Aorta (tissue), 5 donors: ENCODE results near the gene DRD2. TPM values are rescaled to one million over a fixed set of nuclear protein-coding genes. Genes with fewer than 3 reads are reported as not detected.
"Not testable (repeated sequence)": the region's sequence is repeated elsewhere in the genome, so short reads cannot be mapped to it uniquely, and the experiment has no call there.

Experiments used
- ATAC-seq: fragments of 200-7000 bp; cut with Tn5 transposase; one replicate; pipeline ENCODE4 v1.9.1; 2022; ENCODE audit warnings: moderate library complexity; ENCODE audit not compliant: low FRiP score
- DNase-seq, 2 donors: peaks; one replicate each; pipeline ENCODE4 v3.0.0-alpha.2; 2020
- H3K27ac ChIP-seq, 2 donors: one replicate each; pipeline ENCODE4 v1.5.1; 2013; ENCODE audit warnings: low read length in 2 of 2, mild to moderate bottlenecking in 2 of 2, moderate library complexity in 2 of 2, control low read depth in 1 of 2, inconsistent platforms in 1 of 2, low read depth in 1 of 2
- H3K27me3 ChIP-seq, 2 donors: one replicate each; pipeline ENCODE4 v1.6.1; 2013; ENCODE audit warnings: control low read depth in 1 of 2, low read length in 1 of 2, mild to moderate bottlenecking in 1 of 2, moderate library complexity in 1 of 2; ENCODE audit not compliant: insufficient read depth in 2 of 2, control insufficient read depth in 1 of 2
- H3K36me3 ChIP-seq, 2 donors: one replicate each; pipeline ENCODE4 v1.6.1; 2013; ENCODE audit warnings: control low read depth in 1 of 2, low read length in 1 of 2, mild to moderate bottlenecking in 1 of 2; ENCODE audit not compliant: insufficient read depth in 2 of 2, control insufficient read depth in 1 of 2
- H3K4me1 ChIP-seq, 2 donors: one replicate each; pipeline ENCODE4 v1.6.1; 2013; ENCODE audit warnings: low read length in 2 of 2, control low read depth in 1 of 2, mild to moderate bottlenecking in 1 of 2, moderate library complexity in 1 of 2; ENCODE audit not compliant: insufficient read depth in 2 of 2, control insufficient read depth in 1 of 2
- H3K4me3 ChIP-seq, 2 donors: one replicate each; pipeline ENCODE4 v1.5.1; 2013; ENCODE audit warnings: low read length in 2 of 2, control low read depth in 1 of 2, mild to moderate bottlenecking in 1 of 2
- H3K9me3 ChIP-seq: one replicate; pipeline ENCODE4 v1.6.1; 2013; ENCODE audit warnings: mild to moderate bottlenecking, low read length; ENCODE audit not compliant: control insufficient read depth
- WGBS, 2 donors: extraction: QIAGEN DNeasy Blood & Tissue Kit; methylation state at CpG; one replicate each; pipeline ENCODE4 v1.1.7; 2013; 5-methylcytosine and 5-hydroxymethylcytosine counted together
- intact Hi-C, 2 donors: fragments of 100-400 bp; cut with DNase I; formaldehyde crosslinking; loops; one replicate each; pipeline versions ENCODE4 v1.14.2 to v1.15.0; 2022
- long read RNA-seq, 2 donors: library from polyadenylated mRNA; unstranded; transcript quantifications; one replicate each; pipeline ENCODE4 v2.0.0, GENCODE V29; 2020 to 2021
- polyA plus RNA-seq, 2 donors: library from polyadenylated mRNA; stranded (reverse); fragments of 200-250 nt; gene quantifications; one replicate each; pipeline ENCODE4 v1.2.3, GENCODE V29; 2013
- total RNA-seq, 2 donors: library from RNA; stranded (reverse); fragmentation: NEBNext Ultra II Directional; extraction: Animal tissue kit (Norgen Biotek cat#: 25700); gene quantifications; one replicate each; pipeline ENCODE4 v1.2.1, GENCODE V29; 2021
- donor health status: healthy with polysubstance abuse.
- donor health status: Bipolar disorder and iron deficiency.
- donor health status: DM: no; HTN: no; CAD: no.
- donor health status: DM: no; HTN: no; CAD: no.
- donor health status: DM: yes; HTN: yes; CAD: no.

The DRD2 gene
- total RNA-seq, result under 1 TPM; 0.48 to 0.58 TPM
- polyA plus RNA-seq, result 1 to 10 TPM in 1 of 2 donors, under 1 TPM in 1; 0.63 to 1.3 TPM
- long read RNA-seq, donor 1, result 0 reads
- long read RNA-seq, donor 2, result 0 reads

DNA sequence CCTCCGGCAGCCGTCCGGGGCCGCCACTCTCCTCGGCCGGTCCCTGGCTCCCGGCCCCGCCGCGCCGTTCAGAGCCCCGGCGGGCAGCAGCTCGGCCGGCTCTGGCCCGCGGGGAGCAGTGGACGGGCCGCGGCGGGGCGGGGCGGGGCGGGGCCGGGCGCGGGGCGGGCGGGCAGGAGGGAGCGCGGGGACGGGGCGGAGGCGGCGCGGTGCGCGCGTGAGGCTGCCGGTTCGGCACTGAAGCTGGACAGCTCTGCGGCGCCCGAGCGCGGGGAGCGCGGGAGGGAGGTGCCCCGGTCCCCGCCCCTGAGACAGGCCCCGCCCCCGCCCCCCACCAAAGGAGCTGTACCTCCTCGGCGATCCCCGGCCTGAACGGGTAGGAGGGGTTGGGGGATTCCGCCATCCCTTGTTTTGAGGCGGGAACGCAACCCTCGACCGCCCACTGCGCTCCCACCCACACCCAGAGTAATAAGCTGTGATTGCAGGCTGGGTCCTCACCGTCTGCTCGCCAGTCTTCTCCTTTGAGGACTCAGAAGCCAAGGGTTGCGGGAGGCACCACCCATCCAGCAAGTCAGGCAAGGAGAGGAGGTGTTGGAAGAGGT lies at the start of gene DRD2:
Gene DRD2, minus strand, starts transcription at position 239 of the 602 bp plus-strand sequence. CDS start 50,747 bp downstream, outside the sequence.
- peaks cover 0 to 3% of the 10 kb centered on the region in 2 donors for H3K27me3 ChIP-seq
- no peak within 1 kb of the TSS for H3K27ac ChIP-seq
- intact Hi-C loops, result no loop called here
- 1% methylated on average over 29 to 65 of the region's 65 CpGs for WGBS, 2 donors
- no peaks in the 10 kb centered on the region for H3K9me3 ChIP-seq
- no peak within 1 kb of the TSS for H3K4me3 ChIP-seq
- no peaks in the 10 kb centered on the region for H3K36me3 ChIP-seq
- DNase-seq (no peak), ATAC-seq (no peak)
- no peaks in the 10 kb centered on the region for H3K4me1 ChIP-seq

DNA sequence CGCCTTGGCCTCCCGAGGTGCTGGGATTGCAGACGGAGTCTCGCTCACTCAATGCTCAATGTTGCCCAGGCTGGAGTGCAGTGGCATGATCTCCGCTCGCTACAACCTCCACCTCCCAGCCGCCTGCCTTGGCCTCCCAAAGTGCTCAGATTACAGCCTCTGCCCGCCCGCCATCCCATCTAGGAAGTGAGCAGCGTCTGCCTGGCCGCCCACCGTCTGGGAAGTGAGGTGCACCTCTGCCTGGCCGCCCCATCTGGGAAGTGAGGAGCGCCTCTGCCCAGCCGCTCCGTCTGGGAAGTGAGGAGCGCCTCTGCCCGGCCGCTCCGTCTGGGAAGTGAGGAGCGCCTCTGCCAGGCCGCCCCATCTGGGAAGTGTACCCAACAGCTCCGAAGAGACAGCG lies 48.7 kb upstream of the DRD2 start:
- WGBS, 2 donors, result 92 to 95% methylated on average over 24 of the region's 24 CpGs
- ATAC-seq, H3K4me3 ChIP-seq, H3K27ac ChIP-seq, H3K36me3 ChIP-seq, DNase-seq, H3K4me1 ChIP-seq, H3K9me3 ChIP-seq, intact Hi-C loops, H3K27me3 ChIP-seq: not testable (repeated sequence)

DNA sequence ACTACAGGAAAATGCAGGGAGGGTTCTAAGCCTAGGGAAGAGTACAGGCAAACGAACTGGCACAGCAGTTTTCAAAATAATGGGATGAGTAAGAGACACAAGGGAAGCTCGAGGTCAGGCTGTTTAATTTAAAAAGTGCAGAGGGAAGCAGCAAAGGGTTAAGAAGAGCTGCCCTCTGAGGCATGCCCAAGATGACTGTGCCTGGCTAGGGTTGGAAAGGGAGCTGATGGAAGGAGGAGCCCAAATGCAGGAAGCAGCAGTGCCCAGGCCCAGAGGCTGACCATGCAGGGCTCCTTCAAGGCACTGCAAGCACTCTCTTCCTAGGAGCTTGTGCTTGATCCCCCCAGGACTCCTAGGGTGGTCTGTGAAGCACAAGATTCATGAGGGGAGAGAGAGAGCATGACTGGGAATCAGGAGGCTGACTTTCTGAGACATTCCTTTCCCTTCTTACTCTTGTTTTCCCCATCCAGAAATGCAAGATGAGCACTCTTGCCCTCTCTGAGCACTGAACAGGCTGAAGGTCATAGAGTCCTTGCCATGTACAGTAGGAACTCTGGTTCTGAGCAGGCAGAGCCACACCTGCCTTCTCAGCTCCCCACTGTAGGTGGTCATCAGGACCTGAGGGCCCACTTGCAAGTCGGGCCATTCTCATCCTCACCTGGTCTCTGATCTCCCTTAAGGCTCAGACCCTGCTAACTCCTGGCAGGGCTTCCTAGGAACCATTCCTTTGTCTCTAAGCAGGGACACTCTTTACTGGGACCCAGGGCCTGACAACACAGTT lies 46.7 kb upstream of the DRD2 start:
- Histone ChIP-seq H3K4me3 (no peak overlapping the region), H3K27me3 (no peaks in the 10 kb centered on the region), H3K27ac (no peak overlapping the region), H3K4me1 (no peaks in the 10 kb centered on the region), H3K9me3 (no peaks in the 10 kb centered on the region), H3K36me3 (no peaks in the 10 kb centered on the region)
- ATAC-seq (no peak), DNase-seq (no peak)
- intact Hi-C loops, result no loop called here
- WGBS, 2 donors, result 43 to 51% methylated on average over 3 of the region's 3 CpGs

DNA sequence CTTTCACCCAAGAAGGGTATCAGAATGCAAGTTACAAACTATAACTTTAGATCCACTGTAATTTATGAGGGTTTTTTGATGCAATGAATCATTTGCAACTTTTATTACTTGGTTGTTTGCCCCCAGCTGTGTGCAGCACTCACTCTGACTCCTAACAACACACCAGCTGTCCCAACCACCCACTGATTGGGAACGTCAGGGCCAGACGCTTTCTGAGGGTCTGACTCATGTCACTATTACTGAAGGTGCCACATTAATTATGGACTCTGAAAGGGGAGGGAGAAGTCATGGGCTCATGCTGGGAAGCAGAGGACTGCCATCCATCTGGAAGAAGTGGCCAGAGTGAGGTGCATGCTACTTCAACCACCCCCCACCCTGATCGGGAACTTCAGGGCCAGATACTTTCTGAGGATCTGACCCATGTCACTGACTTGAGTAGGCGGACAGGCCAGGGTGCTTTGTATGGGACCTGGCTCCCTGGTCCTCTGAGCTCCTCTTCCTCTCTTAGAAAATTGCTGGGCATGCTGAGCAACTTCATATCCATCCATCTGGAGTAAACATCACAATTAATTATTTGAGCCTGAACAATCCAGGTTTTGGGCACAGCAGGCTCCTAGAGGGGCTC lies 44.9 kb upstream of the DRD2 start:
- no peak overlapping the region for H3K4me3 ChIP-seq
- no peaks in the 10 kb centered on the region for H3K27me3 ChIP-seq
- H3K4me1 ChIP-seq, result no peaks in the 10 kb centered on the region
- WGBS, 2 donors, result 39 to 42% methylated on average over 4 of the region's 4 CpGs
- no peak for ATAC-seq
- DNase-seq, result no peak
- no peak overlapping the region for H3K27ac ChIP-seq
- intact Hi-C loops, result no loop called here
- H3K36me3 ChIP-seq, result no peaks in the 10 kb centered on the region
- H3K9me3 ChIP-seq, result no peaks in the 10 kb centered on the region

DNA sequence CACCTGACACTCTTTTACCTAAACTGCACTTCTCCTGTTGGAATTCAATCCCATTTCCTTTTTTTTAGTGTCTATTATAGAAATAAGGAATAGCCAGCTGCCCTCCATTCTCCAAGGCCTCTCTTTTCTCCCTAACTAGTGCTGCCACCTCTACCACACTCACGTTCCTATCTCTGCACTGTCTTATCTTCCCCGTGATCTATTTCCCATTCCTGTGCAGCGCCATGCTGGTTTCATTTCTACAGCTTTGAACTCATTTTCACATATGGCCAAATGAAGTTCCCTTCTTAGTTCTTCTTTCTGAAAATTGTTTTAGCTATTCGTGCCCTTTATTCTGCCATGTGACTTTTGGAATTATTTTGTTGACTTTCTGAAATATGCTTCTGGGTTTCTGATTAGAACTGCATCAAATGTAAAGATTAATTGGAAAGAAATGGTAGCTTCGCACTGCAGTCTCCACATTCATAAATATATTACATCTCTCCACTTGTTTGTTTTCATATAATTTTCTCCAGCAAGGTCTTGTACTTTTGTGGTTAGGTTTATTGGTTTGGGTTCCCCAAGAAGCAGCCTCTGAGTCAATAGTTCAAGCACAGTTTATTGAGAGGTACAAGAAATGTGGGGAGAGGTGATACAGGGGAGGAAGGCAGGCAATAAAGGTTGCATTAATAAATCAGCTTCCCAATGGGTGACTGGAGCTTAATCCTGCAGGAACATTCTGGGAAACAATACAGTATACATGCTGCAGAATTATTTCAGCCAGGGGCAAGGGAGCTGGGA lies 43.7 kb upstream of the DRD2 start:
- 74 to 75% methylated on average over 5 of the region's 5 CpGs for WGBS, 2 donors
- intact Hi-C loops, result no loop called here

DNA sequence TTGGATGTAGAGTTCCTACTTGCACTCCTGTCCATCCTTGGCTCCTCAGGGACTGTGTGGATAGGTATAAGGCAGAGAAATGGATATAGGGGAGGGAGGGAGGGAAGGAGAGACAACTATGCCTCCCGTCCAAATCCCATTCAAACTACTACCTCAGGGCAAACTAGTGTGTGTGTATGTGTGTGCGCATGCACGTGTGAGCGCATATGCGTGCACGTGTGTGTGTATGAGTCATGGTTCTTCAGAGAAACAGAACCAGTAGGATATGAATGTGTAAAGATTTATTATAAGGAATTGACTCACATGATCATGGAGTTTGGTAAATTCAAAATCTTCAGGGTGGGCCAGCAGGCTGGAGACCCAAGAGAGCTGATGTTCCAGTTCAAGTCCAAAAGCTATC lies 42.2 kb upstream of the DRD2 start:
- no peaks in the 10 kb centered on the region for H3K27me3 ChIP-seq
- H3K4me1 ChIP-seq, result no peaks in the 10 kb centered on the region
- DNase-seq, result no peak
- H3K27ac ChIP-seq, result no peak overlapping the region
- no peak for ATAC-seq
- H3K4me3 ChIP-seq, result no peak overlapping the region
- intact Hi-C loops, result no loop called here
- 92 to 93% methylated on average over 6 of the region's 6 CpGs for WGBS, 2 donors
- H3K9me3 ChIP-seq, result no peaks in the 10 kb centered on the region
- no peaks in the 10 kb centered on the region for H3K36me3 ChIP-seq

More for the DNA sequence above, 43.7 kb upstream of the DRD2 start:
- no peaks in the 10 kb centered on the region for H3K36me3 ChIP-seq
- H3K9me3 ChIP-seq, result no peaks in the 10 kb centered on the region
- no peaks in the 10 kb centered on the region for H3K4me1 ChIP-seq
- no peak overlapping the region for H3K4me3 ChIP-seq
- H3K27me3 ChIP-seq, result no peaks in the 10 kb centered on the region
- no peak for ATAC-seq
- no peak for DNase-seq
- no peak overlapping the region for H3K27ac ChIP-seq

DNA sequence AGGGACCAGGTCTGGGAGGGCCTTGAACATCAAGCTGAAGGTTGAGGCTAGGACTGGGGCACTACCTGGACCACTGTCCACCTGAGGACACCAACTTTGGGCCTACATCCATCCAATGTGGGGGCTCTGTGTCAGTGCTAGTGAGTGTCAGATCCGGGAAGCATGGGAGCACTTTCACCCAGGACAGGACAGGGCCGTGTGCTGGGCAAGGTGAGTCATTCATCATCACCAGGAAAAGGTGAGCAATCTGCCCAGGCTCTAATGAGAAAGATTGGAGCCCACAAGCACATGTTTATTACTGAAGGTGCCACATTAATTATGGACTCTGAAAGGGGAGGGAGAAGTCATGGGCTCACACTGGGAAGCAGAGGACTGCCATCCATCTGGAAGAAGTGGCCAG lies 39.7 kb upstream of the DRD2 start:
- ATAC-seq (no peak), DNase-seq (no peak)
- intact Hi-C loops, result no loop called here
- Histone ChIP-seq H3K27me3 (no peaks in the 10 kb centered on the region), H3K27ac (no peak overlapping the region), H3K9me3 (no peaks in the 10 kb centered on the region), H3K4me3 (no peak overlapping the region), H3K36me3 (no peaks in the 10 kb centered on the region), H3K4me1 (no peaks in the 10 kb centered on the region)
- WGBS, 2 donors, result 75 to 78% methylated on average over 2 of the region's 2 CpGs

DNA sequence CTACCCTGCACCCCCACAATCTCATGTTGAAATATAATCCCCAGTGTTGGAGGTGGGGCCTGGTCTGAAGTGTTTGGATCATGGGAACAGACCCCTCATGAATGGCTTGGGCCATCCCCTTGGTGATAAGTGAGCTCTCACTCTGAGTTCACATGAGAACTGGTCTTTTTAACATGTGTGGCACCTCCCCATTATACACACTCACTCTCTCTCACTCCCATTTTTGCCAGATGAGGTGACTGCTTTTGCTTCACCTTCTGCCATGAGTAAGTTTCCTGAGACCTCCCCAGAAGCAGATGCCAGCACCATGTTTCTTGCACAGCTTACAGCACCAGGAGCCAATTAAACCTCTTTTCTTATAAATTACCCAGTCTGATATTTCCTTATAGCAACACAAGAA lies 32.1 kb upstream of the DRD2 start:
- no peak overlapping the region for H3K4me3 ChIP-seq
- ATAC-seq (no peak), DNase-seq (no peak)
- H3K36me3 ChIP-seq, result no peaks in the 10 kb centered on the region
- no peaks in the 10 kb centered on the region for H3K4me1 ChIP-seq
- no peak overlapping the region for H3K27ac ChIP-seq
- intact Hi-C loops, result no loop called here
- H3K27me3 ChIP-seq, result no peaks in the 10 kb centered on the region
- H3K9me3 ChIP-seq, result no peaks in the 10 kb centered on the region
